Measurements from ENCODE around the gene ACOT7. TPM values are rescaled to one million over a fixed set of nuclear protein-coding genes. Genes with fewer than 3 reads are reported as not detected.

The ACOT7 gene
- total and polyA plus RNA-seq, 3 donors from 2014 or later = 50.3 to 72.8 (median 52.5) TPM

DNA sequence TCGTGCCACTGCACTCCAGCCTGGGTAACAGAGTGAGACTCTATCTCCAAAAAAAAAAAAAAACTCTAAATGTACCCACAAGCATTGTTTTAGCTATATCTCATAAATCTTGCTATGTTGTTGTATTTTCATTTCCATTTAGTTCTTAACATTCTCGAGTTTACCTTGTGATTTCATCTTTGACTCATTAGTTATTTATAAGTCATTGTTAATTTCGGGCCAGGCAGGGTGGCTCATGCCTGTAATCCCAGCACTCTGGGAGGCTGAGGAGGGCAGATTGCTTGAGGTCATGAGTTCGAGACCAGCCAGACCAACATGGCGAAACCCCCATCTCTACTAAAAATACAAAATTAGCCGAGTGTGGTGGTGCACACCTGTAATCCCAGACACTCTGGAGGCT, 14.5 kb upstream of the ACOT7 start:
- no peaks in the 10 kb centered on the region for H3K9me3 ChIP-seq
- H3K4me1 ChIP-seq = no peaks in the 10 kb centered on the region
- TF ChIP-seq, protein P1, sequence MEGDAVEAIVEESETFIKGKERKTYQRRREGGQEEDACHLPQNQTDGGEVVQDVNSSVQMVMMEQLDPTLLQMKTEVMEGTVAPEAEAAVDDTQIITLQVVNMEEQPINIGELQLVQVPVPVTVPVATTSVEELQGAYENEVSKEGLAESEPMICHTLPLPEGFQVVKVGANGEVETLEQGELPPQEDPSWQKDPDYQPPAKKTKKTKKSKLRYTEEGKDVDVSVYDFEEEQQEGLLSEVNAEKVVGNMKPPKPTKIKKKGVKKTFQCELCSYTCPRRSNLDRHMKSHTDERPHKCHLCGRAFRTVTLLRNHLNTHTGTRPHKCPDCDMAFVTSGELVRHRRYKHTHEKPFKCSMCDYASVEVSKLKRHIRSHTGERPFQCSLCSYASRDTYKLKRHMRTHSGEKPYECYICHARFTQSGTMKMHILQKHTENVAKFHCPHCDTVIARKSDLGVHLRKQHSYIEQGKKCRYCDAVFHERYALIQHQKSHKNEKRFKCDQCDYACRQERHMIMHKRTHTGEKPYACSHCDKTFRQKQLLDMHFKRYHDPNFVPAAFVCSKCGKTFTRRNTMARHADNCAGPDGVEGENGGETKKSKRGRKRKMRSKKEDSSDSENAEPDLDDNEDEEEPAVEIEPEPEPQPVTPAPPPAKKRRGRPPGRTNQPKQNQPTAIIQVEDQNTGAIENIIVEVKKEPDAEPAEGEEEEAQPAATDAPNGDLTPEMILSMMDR (IDR thresholded peaks at IDR 0.05) = no peak
- TF ChIP-seq POLR2A (IDR thresholded peaks at IDR 0.05) = no peak
- no peaks in the 10 kb centered on the region for H3K27me3 ChIP-seq
- 88 to 90% methylated on average over 6 of the region's 6 CpGs for WGBS, 2 donors
- DNase-seq = no peak
- H3K4me3 ChIP-seq = no peak overlapping the region
- no peak overlapping the region for H3K27ac ChIP-seq
- intact Hi-C loops (cut with DNase I; ENCODE audit: low total_unique reads) = loop anchor here (10.0 kb wide), 1 partner anchor 163 kb away; the partner anchor contains the start of gene HES3
- no peaks in the 10 kb centered on the region for H3K36me3 ChIP-seq (ENCODE audit: low read depth, missing control alignments)

DNA sequence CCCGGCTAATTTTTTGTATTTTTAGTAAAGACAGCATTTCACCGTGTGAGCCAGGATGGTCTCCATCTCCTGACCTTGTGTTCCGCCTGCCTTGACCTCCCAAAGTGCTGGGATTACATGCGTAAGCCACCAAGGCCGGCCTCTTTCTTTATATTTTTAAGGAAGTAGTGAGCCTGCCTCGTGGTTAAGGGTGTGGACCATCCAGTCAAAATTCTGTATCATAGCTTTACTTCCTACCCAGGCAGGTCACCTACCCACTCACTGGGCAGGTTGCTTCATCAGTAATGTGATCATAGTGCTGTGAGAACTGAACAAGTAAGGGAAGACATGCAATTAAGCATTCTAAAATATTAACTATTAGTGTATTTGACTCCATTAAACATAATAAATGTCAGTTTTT, 8.1 kb upstream of the ACOT7 start:
- no peaks in the 10 kb centered on the region for H3K9me3 ChIP-seq
- intact Hi-C loops (cut with DNase I; ENCODE audit: low total_unique reads) = loop anchor here (10.0 kb wide), 1 partner anchor 157 kb away; the partner anchor contains the start of gene HES3
- H3K27me3 ChIP-seq = no peaks in the 10 kb centered on the region
- H3K4me1 ChIP-seq = no peaks in the 10 kb centered on the region
- WGBS, 2 donors = 64 to 66% methylated on average over 6 of the region's 6 CpGs
- H3K27ac ChIP-seq = no peak overlapping the region
- no peak overlapping the region for H3K4me3 ChIP-seq
- TF ChIP-seq, protein P1 (IDR thresholded peaks at IDR 0.05) = no peak
- TF ChIP-seq POLR2A (IDR thresholded peaks at IDR 0.05) = no peak
- no peak for DNase-seq
- H3K36me3 ChIP-seq (ENCODE audit: low read depth, missing control alignments) = no peaks in the 10 kb centered on the region

DNA sequence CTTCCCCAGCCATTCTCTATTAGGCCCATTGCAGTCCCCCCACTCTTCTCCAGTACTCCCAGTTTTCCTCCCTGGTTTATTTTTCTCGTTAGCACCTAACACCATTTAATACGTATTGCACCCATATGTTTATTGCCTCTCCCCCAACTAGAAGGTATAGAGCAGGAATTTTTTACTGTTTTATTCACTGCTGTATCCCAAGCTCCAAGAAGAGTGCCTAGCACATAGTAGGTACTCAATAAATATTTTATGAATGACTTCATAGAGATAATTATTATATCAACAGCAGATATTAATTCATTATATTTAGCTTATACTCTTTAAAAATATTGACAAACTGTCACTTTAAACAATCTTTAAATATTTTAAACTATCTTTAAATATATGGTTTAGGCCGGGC, 5.7 kb upstream of the ACOT7 start:
- Histone ChIP-seq H3K27ac (no peak overlapping the region), H3K27me3 (no peaks in the 10 kb centered on the region), H3K4me1 (no peaks in the 10 kb centered on the region), H3K36me3 (ENCODE audit: low read depth, missing control alignments) (no peaks in the 10 kb centered on the region), H3K4me3 (no peak overlapping the region), H3K9me3 (no peaks in the 10 kb centered on the region)
- TF ChIP-seq POLR2A (IDR thresholded peaks at IDR 0.05) = no peak
- TF ChIP-seq, protein P1 (IDR thresholded peaks at IDR 0.05) = no peak
- 91 to 92% methylated on average over 3 of the region's 3 CpGs for WGBS, 2 donors
- DNase-seq = no peak
- intact Hi-C loops (cut with DNase I; ENCODE audit: low total_unique reads) = no loop called here

DNA sequence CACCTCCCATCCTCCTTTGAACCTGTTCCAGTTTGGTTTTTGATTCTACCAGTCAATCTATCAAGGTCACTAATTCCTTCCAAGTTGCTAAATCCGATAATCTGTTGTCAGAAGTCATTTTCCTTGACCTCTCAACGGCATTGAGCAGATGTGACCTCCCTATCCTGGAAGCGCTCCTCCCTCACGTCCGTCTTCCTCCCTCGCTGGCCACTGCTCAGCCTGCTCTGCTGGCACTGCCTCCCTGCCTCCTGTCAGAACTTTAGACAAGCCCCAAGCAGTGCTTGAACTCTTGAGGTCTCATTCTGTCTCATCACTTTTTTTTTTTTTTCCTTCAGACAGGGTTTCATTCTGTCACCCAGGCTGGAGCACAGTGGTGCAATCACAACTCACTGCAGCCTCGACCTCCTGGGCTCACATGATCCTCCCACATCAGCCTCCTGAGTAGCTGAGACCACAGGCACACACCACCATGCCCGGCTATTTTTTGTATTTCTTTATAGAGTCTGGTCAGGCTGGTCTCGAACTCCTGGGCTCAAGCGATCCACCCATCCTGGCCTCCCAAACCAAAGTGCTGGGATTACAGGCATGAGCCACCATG, 4.4 kb upstream of the ACOT7 start:
- no peaks in the 10 kb centered on the region for H3K4me1 ChIP-seq

More for the DNA sequence above, 4.4 kb upstream of the ACOT7 start:
- Histone ChIP-seq H3K36me3 (ENCODE audit: low read depth, missing control alignments) (no peaks in the 10 kb centered on the region), H3K4me3 (no peak overlapping the region), H3K9me3 (no peaks in the 10 kb centered on the region), H3K27ac (no peak overlapping the region), H3K27me3 (no peaks in the 10 kb centered on the region)
- intact Hi-C loops (cut with DNase I; ENCODE audit: low total_unique reads) = no loop called here
- no peak for TF ChIP-seq POLR2A (IDR thresholded peaks at IDR 0.05)
- TF ChIP-seq, protein P1 (IDR thresholded peaks at IDR 0.05) = no peak
- WGBS, 2 donors = 43 to 66% methylated on average over 10 of the region's 10 CpGs
- no peak for DNase-seq

Measured in testis (tissue), 3 donors.